HepG2 (cell line): ENCODE measurements around the gene PIGN.

Experiments
- PRDM10 ChIP-seq: sonication (generic); formaldehyde crosslinking; IDR thresholded peaks from 2 replicates; pipeline ENCODE4 v1.4.0; 2020; ENCODE audit warnings: low read depth, missing genetic modification reagents
- SP4 ChIP-seq: sonication (generic); formaldehyde crosslinking; IDR thresholded peaks from 2 replicates; pipeline ENCODE4 v1.8.1; 2023; ENCODE audit warnings: mild to moderate bottlenecking, missing genetic modification reagents
- TBP ChIP-seq: sonication (generic); formaldehyde crosslinking; IDR thresholded peaks from 2 replicates; pipeline ENCODE4 v1.5.0; 2020; ENCODE audit warnings: missing genetic modification reagents
- YY1 ChIP-seq: IDR thresholded peaks from 2 replicates; pipeline ENCODE4 v1.6.1; 2011; ENCODE audit warnings: low read length, low read depth, moderate library complexity, mild to moderate bottlenecking; ENCODE audit not compliant: insufficient read depth, insufficient replicate concordance
- ZBTB21 ChIP-seq: sonication (generic); formaldehyde crosslinking; IDR thresholded peaks from 2 replicates; pipeline ENCODE4 v1.4.0; 2020; ENCODE audit warnings: missing genetic modification reagents
- TF ChIP-seq, protein P1 (sequence below): sonication (generic); formaldehyde crosslinking; IDR thresholded peaks from 2 replicates; pipeline ENCODE4 v1.4.0; 2020; ENCODE audit warnings: missing genetic modification reagents, mild to moderate bottlenecking, borderline replicate concordance

DNA sequence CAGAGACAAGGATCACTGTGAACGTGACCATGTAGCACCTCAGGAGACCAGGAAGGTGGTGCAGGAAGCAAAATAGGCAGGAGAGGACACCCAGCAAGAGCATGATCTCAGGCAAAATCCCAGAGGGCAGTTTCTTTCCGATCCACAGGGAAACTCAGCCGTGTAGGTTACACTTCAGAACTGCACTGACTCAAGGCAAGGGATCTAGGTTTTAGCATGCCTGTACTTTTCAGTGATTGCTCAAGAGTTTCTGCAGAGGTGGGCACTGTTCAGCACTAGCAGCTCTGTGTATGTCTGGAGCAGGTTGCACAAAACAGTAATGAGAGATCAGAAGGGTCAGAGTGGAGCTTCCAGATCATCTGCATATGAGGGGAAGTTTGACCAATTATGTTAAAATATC, 177.3 kb downstream of the PIGN start:
- TF ChIP-seq ZBTB21 (no peak), YY1 (no peak), TBP (CRISPR knock-in tag) (no peak), PRDM10 (CRISPR knock-in tag) (no peak), SP4 (CRISPR knock-in tag) (no peak)
- TF ChIP-seq, protein P1, sequence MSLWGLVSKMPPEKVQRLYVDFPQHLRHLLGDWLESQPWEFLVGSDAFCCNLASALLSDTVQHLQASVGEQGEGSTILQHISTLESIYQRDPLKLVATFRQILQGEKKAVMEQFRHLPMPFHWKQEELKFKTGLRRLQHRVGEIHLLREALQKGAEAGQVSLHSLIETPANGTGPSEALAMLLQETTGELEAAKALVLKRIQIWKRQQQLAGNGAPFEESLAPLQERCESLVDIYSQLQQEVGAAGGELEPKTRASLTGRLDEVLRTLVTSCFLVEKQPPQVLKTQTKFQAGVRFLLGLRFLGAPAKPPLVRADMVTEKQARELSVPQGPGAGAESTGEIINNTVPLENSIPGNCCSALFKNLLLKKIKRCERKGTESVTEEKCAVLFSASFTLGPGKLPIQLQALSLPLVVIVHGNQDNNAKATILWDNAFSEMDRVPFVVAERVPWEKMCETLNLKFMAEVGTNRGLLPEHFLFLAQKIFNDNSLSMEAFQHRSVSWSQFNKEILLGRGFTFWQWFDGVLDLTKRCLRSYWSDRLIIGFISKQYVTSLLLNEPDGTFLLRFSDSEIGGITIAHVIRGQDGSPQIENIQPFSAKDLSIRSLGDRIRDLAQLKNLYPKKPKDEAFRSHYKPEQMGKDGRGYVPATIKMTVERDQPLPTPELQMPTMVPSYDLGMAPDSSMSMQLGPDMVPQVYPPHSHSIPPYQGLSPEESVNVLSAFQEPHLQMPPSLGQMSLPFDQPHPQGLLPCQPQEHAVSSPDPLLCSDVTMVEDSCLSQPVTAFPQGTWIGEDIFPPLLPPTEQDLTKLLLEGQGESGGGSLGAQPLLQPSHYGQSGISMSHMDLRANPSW (CRISPR knock-in tag): no peak
